HG02623 (cell line): ENCODE data around the gene SH3PXD2A.
"Not testable (repeated sequence)": the region's sequence is repeated elsewhere in the genome, so short reads cannot be mapped to it uniquely, and the experiment has no call there.

Experiments used
- ATAC-seq: cut with Tn5 transposase; IDR thresholded peaks from one replicate; pipeline ENCODE4 v1.9.1; 2021; ENCODE audit warnings: moderate library complexity; ENCODE audit not compliant: unreplicated experiment

The SH3PXD2A gene

GRCh38 chr10:103849880-103850571 is 5.3 kb downstream of the SH3PXD2A start:
- no peak for ATAC-seq

- ATAC-seq = no peak
Observed at GRCh38 chr10:103849212-103849877, 6.0 kb downstream of the SH3PXD2A start.

- no peak for ATAC-seq
Observed at GRCh38 chr10:103847909-103848468, 7.4 kb downstream of the SH3PXD2A start.

DNA sequence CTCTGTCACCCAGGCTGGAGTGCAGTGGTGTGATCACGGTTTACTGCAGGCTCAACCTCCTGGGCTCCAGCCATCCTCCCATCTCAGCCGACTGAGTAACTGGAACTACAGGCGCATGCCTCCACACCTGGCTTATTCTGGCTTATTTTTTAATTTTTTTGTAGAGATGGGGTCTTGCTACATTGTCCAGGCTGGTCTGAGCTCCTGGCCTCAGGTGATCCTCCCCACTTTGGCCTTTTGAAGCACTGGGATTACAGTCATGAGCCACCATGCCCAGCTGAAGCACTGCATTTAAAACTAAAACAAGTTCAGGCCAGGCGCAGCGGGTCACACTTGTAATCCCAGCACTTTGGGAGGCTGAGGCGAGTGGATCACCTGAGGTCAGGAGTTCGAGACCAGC is 8.0 kb downstream of the SH3PXD2A start:
- ATAC-seq = no peak

GRCh38 chr10:103845972-103846371 is 9.4 kb downstream of the SH3PXD2A start:
- ATAC-seq = no peak

DNA sequence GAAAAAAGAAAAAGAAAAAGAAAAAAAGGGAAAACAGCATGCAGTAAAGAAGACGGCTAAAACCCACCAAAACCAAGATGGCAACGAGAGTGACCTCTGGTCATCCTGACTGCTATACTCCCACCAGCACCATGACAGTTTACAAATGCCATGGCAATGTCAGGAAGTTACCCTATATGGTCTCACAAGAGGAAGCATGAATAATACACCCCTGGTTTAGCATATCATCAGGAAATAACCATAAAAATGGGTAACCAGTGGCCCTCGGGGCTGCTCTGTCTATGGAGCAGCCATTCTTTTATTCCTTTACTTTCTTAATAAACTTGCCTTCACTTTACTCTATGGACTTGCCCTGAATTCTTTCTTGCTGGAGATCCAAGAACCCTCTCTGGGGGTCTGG is 10.0 kb downstream of the SH3PXD2A start:
- ATAC-seq = not testable (repeated sequence)

DNA sequence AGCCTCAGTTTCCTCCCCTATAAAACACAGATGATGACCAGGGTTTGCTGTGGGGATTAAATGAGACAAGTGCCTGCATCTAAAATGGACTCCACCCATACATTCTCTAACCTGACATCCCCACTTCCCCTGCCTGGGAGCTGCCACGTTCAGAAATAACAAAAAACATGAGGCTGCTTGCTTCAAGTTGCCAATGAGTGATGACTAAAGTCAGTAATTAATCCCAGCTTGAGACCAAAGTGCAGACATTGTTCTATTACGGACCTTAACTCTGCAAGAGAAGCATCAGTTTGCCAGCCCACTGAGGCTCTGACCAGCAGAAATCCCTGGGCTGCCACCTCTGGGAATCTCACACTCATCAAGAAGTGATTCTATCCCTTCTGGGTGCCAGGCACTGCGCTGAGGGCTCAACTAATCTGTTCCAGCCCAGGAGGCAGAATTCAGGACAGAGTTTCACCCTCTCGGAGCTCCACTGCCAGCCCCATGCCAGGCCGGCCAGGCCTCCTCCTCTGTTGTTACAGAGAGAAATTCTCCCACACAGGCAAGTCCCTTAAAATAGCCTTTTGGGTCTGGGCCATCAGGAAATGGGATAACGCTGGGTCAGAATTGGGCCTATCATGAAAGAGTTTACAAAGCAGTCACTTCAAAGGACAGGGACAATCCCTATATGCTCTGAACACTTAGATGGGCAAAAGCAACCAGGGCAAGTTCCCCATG is 11.4 kb downstream of the SH3PXD2A start:
- no peak for ATAC-seq

GRCh38 chr10:103843045-103843444 is 12.3 kb downstream of the SH3PXD2A start:
- ATAC-seq = no peak

DNA sequence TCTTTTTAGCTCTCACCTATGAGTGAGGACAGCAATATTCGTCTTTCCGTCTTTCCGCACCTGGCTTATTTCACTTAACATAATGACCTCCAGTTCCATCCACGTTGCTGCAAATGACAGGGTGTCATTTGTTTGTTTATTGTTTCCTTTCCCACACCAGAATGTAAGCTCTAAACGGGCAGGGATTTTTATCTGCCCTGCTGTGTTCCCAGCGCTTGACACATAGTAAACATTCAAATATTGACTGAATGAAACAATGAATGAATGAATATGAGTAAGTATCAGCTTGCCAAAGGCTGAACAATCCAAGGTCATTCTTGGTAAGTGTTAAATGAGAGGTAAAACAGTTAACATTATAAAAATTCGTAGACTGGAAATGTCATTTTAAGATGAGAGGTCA is 12.8 kb downstream of the SH3PXD2A start:
- no peak for ATAC-seq

GRCh38 chr10:103841519-103841918 is 13.9 kb downstream of the SH3PXD2A start:
- no peak for ATAC-seq

DNA sequence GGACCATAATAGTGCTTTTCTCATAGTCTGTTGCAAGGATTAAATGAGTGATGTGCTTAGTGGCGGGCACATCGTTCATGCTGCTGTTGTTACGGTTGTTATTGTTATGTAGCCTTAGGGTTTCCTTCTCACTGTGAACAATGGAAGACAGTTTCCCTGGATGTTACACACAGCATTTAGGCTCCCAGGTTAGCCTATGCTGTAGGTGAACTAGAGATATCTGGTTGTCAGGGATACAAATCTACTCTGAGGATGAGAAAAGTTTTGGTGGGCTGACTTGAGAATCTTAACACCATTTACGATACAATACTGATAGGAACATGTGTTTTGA is 14.7 kb downstream of the SH3PXD2A start:
- no peak for ATAC-seq

- ATAC-seq = no peak
Observed at GRCh38 chr10:103839872-103840739, 15.3 kb downstream of the SH3PXD2A start.

GRCh38 chr10:103839519-103839871 is 15.9 kb downstream of the SH3PXD2A start:
- no peak for ATAC-seq

DNA sequence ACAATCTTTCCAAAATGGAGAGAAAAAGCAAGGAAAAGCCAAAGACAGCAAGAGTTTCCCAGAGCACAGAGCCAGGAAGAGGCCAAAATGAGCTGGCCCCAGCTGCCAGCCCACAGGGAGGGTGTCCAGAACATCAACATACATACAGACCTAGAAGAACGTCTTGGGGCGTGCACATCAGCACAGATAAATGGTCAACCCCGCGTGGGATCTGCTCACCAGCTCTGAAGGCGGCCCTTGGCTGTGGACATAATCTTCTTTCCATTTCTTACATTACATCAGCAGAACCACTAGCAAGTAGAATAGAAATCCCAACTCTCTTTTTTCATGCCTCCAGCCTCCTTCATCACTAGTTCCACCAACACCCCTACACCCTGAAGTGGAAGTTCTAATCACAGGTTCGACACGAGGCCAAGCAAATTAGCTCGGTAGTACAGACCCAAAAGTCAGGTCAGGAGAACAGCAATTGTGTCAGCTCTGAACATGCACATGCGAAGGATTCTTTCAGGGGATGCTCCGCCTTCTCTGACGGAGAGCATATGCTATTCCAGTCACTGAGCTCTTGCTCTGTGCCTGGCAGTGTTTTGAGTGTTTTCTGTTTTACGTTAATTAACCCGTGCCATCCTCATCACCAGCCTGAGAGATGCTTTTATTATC is 16.4 kb downstream of the SH3PXD2A start:
- ATAC-seq = no peak

- ATAC-seq = no peak
Observed at GRCh38 chr10:103838070-103838395, 17.3 kb downstream of the SH3PXD2A start.

DNA sequence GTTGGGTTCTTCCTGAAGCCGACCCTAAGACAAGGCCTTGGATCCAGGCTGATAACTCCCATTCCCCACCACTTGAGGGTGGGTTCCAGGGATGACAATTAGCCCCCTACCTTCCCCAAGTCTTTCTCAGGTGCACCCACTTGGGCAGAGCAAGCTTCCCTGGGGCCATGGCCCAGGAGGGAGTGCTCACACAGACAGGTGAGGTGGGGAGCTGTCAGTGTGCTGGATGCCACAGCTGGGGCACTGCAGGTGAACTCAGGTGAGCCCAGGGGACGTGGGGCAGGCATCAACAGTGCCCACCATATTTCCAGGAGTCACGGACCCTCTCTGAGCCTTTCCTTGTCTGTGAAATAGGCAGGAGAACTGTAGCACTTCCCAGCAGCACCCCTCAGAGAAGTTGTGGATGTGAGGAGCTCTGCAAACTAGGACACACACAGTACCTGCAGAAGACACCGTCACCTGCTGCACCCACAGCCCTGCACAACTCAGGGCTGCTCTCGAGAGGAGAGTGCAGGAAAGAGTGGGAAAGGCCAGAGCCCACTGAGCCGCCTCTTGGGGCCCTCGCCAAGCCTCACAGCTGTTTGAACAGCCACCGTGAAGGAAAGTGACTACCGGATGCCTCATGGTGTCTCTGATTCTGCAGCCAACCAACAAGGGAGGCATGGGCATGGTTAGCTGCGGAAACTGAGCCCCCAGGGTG is 17.9 kb downstream of the SH3PXD2A start:
- no peak for ATAC-seq

DNA sequence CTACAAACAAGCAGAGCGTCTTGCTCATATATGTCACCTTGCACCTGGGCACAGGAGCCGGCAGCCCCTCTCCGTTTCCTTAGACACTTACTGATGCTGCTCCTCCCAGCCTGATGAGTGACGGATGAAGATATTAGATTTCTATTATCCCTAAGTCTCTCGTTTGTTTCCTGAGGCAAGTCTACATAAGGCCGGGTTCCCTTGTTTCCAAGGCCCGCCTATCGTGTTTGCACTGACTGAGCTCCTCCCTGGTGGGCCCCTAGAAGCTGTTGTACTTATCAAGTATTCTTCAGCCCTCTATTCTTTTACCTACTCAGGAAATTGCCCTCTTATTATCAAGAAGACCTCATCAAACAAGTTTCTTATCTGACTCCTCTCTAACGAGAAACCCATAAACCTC is 18.5 kb downstream of the SH3PXD2A start:
- ATAC-seq = no peak

GRCh38 chr10:103836273-103836672 is 19.1 kb downstream of the SH3PXD2A start:
- ATAC-seq = no peak

DNA sequence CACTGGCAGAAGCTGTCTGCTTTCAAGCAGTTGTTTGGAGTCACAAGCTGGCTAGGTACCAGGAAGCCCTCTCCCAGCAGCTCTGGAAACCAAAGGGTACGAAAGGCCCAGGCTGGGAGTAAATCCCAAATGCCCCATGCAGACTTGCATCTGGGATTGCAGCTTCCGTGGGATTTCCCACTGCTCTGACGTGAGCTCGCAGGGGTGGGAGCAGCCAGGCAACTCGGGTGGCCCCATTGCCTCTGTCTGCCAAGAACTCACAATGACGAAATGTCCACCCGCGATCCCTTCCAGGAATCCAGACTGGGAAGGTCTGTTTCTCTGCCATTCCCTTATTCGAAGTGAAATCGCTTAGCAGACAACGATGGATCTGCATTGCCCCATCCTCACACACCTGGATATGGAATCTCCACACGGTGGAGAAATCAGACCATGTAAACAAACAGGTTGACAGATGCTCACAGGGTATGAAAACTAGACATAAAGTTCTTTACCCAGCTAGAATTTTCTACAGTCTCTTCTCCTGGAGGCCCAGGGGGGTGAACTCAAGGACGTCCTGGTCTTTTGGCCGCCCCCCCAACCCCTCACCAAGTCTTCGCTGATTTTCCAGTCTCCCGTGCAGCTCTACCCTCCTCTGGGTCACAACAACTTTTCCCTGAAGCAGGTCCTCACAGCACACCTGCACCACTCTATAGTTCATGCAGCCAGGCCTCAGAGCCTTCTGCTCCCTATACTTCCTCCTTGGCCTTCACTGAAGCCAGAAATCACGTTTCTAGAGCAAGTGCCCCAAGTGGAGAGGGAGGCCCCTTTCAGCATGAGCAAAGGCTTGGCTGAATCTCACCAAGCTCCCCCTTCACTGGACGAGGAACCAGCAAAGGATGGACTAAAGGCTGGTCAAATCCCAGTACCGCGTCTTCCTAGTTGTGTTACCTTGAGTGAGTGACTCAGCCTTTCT is 20.0 kb downstream of the SH3PXD2A start:
- ATAC-seq = no peak
